ENCODE data around the gene MAGI1.

- no peak for TF ChIP-seq CTCF (IDR thresholded peaks at IDR 0.05)
- TF ChIP-seq POLR2A (IDR thresholded peaks at IDR 0.05): no peak
Measured at GRCh38 chr3:65967451-65967850, 71.3 kb downstream of the MAGI1 start.
